Loucy (cell line): ENCODE measurements around the gene MAPKAP1.

Source experiments
- EZH2phosphoT487 ChIP-seq: fragments of 200-600 bp; IDR thresholded peaks from 2 replicates; pipeline ENCODE4 v1.6.1; 2018; ENCODE audit warnings: antibody characterized with exemption, mild to moderate bottlenecking, moderate library complexity, borderline replicate concordance
- TF ChIP-seq, protein P1 (sequence below): fragments of 200-600 bp; sonication (generic); conservative IDR thresholded peaks from 2 replicates; pipeline ENCODE4 v1.5.1; 2014; ENCODE audit warnings: mild to moderate bottlenecking, antibody characterized with exemption, low read length

DNA sequence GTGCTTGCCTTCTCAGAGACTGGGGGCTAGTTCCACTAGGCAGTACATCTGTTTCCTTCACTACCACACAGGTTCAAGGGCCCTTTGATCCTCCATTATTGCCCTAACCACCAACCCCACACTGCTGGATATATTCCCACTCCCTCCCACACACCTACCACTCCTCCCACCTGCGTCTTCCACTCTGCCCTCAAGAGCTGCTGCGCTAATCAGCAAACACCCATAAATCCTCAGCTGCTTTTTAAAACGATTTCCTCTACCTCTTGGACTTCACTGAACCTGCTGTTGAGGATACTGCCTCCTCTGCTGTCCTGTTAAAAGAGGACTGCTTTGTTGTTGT is 120.9 kb downstream of the MAPKAP1 start:
- TF ChIP-seq, protein P1, sequence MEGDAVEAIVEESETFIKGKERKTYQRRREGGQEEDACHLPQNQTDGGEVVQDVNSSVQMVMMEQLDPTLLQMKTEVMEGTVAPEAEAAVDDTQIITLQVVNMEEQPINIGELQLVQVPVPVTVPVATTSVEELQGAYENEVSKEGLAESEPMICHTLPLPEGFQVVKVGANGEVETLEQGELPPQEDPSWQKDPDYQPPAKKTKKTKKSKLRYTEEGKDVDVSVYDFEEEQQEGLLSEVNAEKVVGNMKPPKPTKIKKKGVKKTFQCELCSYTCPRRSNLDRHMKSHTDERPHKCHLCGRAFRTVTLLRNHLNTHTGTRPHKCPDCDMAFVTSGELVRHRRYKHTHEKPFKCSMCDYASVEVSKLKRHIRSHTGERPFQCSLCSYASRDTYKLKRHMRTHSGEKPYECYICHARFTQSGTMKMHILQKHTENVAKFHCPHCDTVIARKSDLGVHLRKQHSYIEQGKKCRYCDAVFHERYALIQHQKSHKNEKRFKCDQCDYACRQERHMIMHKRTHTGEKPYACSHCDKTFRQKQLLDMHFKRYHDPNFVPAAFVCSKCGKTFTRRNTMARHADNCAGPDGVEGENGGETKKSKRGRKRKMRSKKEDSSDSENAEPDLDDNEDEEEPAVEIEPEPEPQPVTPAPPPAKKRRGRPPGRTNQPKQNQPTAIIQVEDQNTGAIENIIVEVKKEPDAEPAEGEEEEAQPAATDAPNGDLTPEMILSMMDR: no peak
- no peak for TF ChIP-seq EZH2phosphoT487
